Uterus (tissue), 2 donors: ENCODE results near the gene MYL7.
"Not testable (repeated sequence)": the region's sequence is repeated elsewhere in the genome, so short reads cannot be mapped to it uniquely, and the experiment has no call there.

ENCODE experiments used
- POLR2A ChIP-seq, 2 donors: fragments of 450-650 bp; IDR thresholded peaks; one replicate each; pipeline ENCODE4 v1.6.1; 2016; ENCODE audit warnings: antibody characterized with exemption in 2 of 2, mild to moderate bottlenecking in 1 of 2, moderate library complexity in 1 of 2
- TF ChIP-seq, protein P1 (sequence below), 4 experiments: fragments of 200-600 bp in 2 of 4; fragments of 450-650 bp in 2 of 4; sonication (generic) in 2 of 4; IDR thresholded peaks; one replicate each; pipeline ENCODE4 v1.5.1; 2016 to 2019; ENCODE audit warnings: antibody characterized with exemption in 4 of 4, mild to moderate bottlenecking in 2 of 4, moderate library complexity in 1 of 4

DNA sequence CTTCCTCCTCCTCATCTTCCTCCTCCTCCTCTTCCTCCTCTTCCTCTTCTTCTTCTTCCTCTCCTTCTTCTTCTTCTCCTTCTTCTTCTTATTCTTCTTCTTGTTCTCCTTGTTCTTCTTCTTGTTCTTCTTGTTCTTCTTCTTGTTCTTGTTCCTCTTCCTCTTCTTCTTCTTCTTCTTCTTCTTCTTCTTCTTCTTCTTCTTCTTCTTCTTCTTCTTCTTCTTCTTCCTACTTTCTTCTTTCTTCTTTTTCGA, 33.5 kb upstream of the MYL7 start:
- TF ChIP-seq POLR2A (IDR thresholded peaks at IDR 0.05): not testable (repeated sequence)
- TF ChIP-seq, protein P1, sequence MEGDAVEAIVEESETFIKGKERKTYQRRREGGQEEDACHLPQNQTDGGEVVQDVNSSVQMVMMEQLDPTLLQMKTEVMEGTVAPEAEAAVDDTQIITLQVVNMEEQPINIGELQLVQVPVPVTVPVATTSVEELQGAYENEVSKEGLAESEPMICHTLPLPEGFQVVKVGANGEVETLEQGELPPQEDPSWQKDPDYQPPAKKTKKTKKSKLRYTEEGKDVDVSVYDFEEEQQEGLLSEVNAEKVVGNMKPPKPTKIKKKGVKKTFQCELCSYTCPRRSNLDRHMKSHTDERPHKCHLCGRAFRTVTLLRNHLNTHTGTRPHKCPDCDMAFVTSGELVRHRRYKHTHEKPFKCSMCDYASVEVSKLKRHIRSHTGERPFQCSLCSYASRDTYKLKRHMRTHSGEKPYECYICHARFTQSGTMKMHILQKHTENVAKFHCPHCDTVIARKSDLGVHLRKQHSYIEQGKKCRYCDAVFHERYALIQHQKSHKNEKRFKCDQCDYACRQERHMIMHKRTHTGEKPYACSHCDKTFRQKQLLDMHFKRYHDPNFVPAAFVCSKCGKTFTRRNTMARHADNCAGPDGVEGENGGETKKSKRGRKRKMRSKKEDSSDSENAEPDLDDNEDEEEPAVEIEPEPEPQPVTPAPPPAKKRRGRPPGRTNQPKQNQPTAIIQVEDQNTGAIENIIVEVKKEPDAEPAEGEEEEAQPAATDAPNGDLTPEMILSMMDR (IDR thresholded peaks at IDR 0.05): not testable (repeated sequence)
